ENCODE measurements around the gene LNPEP.

LNPEP gene

GRCh38 chr5:96936431-96937320, 796 bp downstream of the LNPEP start:
- Histone ChIP-seq H3K9me2 (replicated peaks; ENCODE audit: control insufficient read depth, low read length) (no peaks in the 10 kb centered on the region), H3K36me3 (ENCODE audit: control insufficient read depth, low read length) (peaks cover 55% of the 10 kb centered on the region), H3K4me3 (ENCODE audit: low read length) (peak overlapping the region; percentile 97), H3K79me2 (ENCODE audit: control insufficient read depth, low read length) (peaks cover 87% of the 10 kb centered on the region), H3K4me1 (ENCODE audit: control insufficient read depth, low read length) (peaks cover 56% of the 10 kb centered on the region), H3F3A (ENCODE audit: control insufficient read depth, insufficient read depth) (peaks cover 14% of the 10 kb centered on the region), H3K4me2 (ENCODE audit: low read length) (peak overlapping the region; percentile 99), H4K20me1 (ENCODE audit: control insufficient read depth, insufficient read depth, low read depth, low read length) (0 out of 2 replicates have a peak, but pooled peaks cover 4% of the 10 kb centered on the region), H3K27ac (ENCODE audit: low read depth, low read length) (peak overlapping the region; percentile 97), H3K27me3 (ENCODE audit: control insufficient read depth, low read length) (no peaks in the 10 kb centered on the region; the same call in 1 of the 2 replicates), H3K9me3 (ENCODE audit: control insufficient read depth, insufficient read depth, low read length) (no peaks in the 10 kb centered on the region)
- TF ChIP-seq CTCF (IDR thresholded peaks at IDR 0.05; ENCODE audit: low read depth, low read length, poor library complexity, severe bottlenecking) (no peak), EZH2phosphoT487 (IDR thresholded peaks at IDR 0.05; ENCODE audit: borderline replicate concordance, low read length) (no peak)

- peaks cover 44% of the 10 kb centered on the region for H3K4me1 ChIP-seq (ENCODE audit: control insufficient read depth, low read length)
- no peak overlapping the region for H3K4me3 ChIP-seq (ENCODE audit: low read length)
- no peak overlapping the region for H3K27ac ChIP-seq (ENCODE audit: low read depth, low read length)
- 0 out of 2 replicates have a peak, but pooled peaks cover 10% of the 10 kb centered on the region for H4K20me1 ChIP-seq (ENCODE audit: control insufficient read depth, insufficient read depth, low read depth, low read length)
- peaks cover 92% of the 10 kb centered on the region for H3K79me2 ChIP-seq (ENCODE audit: control insufficient read depth, low read length)
- no peaks in the 10 kb centered on the region for H3K9me3 ChIP-seq (ENCODE audit: control insufficient read depth, insufficient read depth, low read length)
- peaks cover 51% of the 10 kb centered on the region for H3K36me3 ChIP-seq (ENCODE audit: control insufficient read depth, low read length)
- TF ChIP-seq CTCF (IDR thresholded peaks at IDR 0.05; ENCODE audit: low read depth, low read length, poor library complexity, severe bottlenecking) (no peak), EZH2phosphoT487 (IDR thresholded peaks at IDR 0.05; ENCODE audit: borderline replicate concordance, low read length) (no peak)
- no peaks in the 10 kb centered on the region for H3K27me3 ChIP-seq (ENCODE audit: control insufficient read depth, low read length)
- H3F3A ChIP-seq (ENCODE audit: control insufficient read depth, insufficient read depth): 0 out of 2 replicates have a peak, but pooled peaks cover 4% of the 10 kb centered on the region
- H3K4me2 ChIP-seq (ENCODE audit: low read length): no peak overlapping the region
- H3K9me2 ChIP-seq (replicated peaks; ENCODE audit: control insufficient read depth, low read length): no peaks in the 10 kb centered on the region
Measured at GRCh38 chr5:96940586-96940985, 4.7 kb downstream of the LNPEP start.

- 0 out of 2 replicates have a peak, but pooled peaks cover 4% of the 10 kb centered on the region for H3F3A ChIP-seq (ENCODE audit: control insufficient read depth, insufficient read depth)
- no peaks in the 10 kb centered on the region for H3K9me3 ChIP-seq (ENCODE audit: control insufficient read depth, insufficient read depth, low read length)
- peaks cover 95% of the 10 kb centered on the region for H3K79me2 ChIP-seq (ENCODE audit: control insufficient read depth, low read length)
- no peaks in the 10 kb centered on the region for H3K9me2 ChIP-seq (replicated peaks; ENCODE audit: control insufficient read depth, low read length)
- H4K20me1 ChIP-seq (ENCODE audit: control insufficient read depth, insufficient read depth, low read depth, low read length): 0 out of 2 replicates have a peak, but pooled peaks cover 10% of the 10 kb centered on the region
- TF ChIP-seq EZH2phosphoT487 (IDR thresholded peaks at IDR 0.05; ENCODE audit: borderline replicate concordance, low read length): no peak
- TF ChIP-seq CTCF (IDR thresholded peaks at IDR 0.05; ENCODE audit: low read depth, low read length, poor library complexity, severe bottlenecking): no peak
- no peak overlapping the region for H3K4me2 ChIP-seq (ENCODE audit: low read length)
- H3K4me3 ChIP-seq (ENCODE audit: low read length): no peak overlapping the region
- no peaks in the 10 kb centered on the region for H3K27me3 ChIP-seq (ENCODE audit: control insufficient read depth, low read length)
- H3K36me3 ChIP-seq (ENCODE audit: control insufficient read depth, low read length): peaks cover 49% of the 10 kb centered on the region
- H3K4me1 ChIP-seq (ENCODE audit: control insufficient read depth, low read length): peaks cover 50% of the 10 kb centered on the region
- H3K27ac ChIP-seq (ENCODE audit: low read depth, low read length): no peak overlapping the region
Measured at GRCh38 chr5:96941140-96941539, 5.3 kb downstream of the LNPEP start.
